Mammary epithelial cell (primary cell): Measurements from ENCODE around the gene KLHL13.

Experiments used
- EZH2 ChIP-seq: IDR thresholded peaks from 2 replicates; pipeline ENCODE4 v1.6.1; 2012; ENCODE audit warnings: low read length, inconsistent platforms, borderline replicate concordance
- TF ChIP-seq, protein P1 (sequence below), 2 donors: IDR thresholded peaks in 1 of 2; conservative IDR thresholded peaks in 1 of 2; 2 replicates each; pipeline ENCODE4 v1.5.1; 2011 to 2012; ENCODE audit warnings: inconsistent platforms in 2 of 2, low read length in 2 of 2, mild to moderate bottlenecking in 2 of 2, control low read depth in 1 of 2, low read depth in 1 of 2; ENCODE audit not compliant: insufficient read depth in 1 of 2; ENCODE audit errors: extremely low read depth in 1 of 2

GRCh38 chrX:117987373-117987772 lies 129.2 kb downstream of the KLHL13 start:
- TF ChIP-seq, protein P1, sequence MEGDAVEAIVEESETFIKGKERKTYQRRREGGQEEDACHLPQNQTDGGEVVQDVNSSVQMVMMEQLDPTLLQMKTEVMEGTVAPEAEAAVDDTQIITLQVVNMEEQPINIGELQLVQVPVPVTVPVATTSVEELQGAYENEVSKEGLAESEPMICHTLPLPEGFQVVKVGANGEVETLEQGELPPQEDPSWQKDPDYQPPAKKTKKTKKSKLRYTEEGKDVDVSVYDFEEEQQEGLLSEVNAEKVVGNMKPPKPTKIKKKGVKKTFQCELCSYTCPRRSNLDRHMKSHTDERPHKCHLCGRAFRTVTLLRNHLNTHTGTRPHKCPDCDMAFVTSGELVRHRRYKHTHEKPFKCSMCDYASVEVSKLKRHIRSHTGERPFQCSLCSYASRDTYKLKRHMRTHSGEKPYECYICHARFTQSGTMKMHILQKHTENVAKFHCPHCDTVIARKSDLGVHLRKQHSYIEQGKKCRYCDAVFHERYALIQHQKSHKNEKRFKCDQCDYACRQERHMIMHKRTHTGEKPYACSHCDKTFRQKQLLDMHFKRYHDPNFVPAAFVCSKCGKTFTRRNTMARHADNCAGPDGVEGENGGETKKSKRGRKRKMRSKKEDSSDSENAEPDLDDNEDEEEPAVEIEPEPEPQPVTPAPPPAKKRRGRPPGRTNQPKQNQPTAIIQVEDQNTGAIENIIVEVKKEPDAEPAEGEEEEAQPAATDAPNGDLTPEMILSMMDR (conservative IDR thresholded peaks at IDR 0.05 in 1 of 2, IDR thresholded peaks at IDR 0.05 in 1 of 2; ENCODE audit: extremely low read depth in 1 of 2, insufficient read depth in 1 of 2, low read depth in 1 of 2, low read length in 2 of 2), result no peak
- TF ChIP-seq EZH2, result no peak
